ENCODE data around the gene TSHZ2. TPM values are rescaled to one million over a fixed set of nuclear protein-coding genes. Genes with fewer than 3 reads are reported as not detected.

The TSHZ2 gene
- total RNA-seq, 1 donor from 2014 or later, result 0.06 TPM

DNA sequence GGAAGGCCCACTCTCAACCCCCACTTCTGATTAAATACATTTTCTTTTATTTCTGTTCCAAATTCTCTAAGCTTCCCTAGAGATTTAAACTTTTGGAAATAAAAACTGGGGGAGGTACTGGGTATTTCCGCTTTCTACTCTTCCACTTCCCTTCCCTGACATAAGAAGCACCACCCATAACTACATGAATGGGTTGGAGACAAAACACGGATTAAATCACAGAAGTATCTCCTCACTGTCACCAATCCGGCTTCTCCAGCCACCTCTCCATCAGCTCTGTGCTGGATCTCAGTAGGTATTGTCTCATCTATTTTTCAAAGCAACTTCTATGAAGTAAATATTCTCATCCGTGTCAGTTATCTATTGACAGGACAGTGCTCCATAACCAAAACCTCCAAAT, 150.7 kb downstream of the TSHZ2 start:
- no peak for DNase-seq (ENCODE audit: low read depth)
- no peak for TF ChIP-seq CTCF (conservative IDR thresholded peaks at IDR 0.05; ENCODE audit: low read depth, low read length)
- H3K4me3 ChIP-seq (ENCODE audit: low read depth, low read length), result no peak overlapping the region

DNA sequence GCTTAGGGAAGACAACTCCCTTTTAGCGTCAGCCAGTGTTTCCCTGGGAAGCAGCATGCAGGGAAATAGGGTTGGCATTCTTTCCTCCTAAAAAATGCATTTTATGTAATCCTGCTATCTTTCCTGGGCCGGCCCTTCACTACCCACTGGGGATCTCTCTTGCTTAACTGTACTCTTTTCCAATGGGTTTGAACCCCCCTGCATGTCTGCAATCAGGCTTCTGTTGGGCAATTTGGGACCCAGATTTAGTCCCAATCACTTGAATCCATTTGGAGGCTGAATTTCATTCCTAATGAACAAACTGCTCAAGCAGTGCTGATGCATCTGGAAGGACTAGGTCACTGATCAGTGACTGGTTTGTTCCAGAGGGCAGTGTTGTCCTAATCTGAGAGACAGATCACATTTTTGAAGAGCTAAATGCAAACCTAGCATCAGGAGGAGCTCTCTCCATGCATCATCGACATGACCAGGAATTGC, 152.0 kb downstream of the TSHZ2 start:
- no peak for TF ChIP-seq CTCF (conservative IDR thresholded peaks at IDR 0.05; ENCODE audit: low read depth, low read length)
- H3K4me3 ChIP-seq (ENCODE audit: low read depth, low read length), result no peak overlapping the region
- no peak for DNase-seq (ENCODE audit: low read depth)

GRCh38 chr20:53124803-53125202, 152.6 kb downstream of the TSHZ2 start:
- no peak for DNase-seq (ENCODE audit: low read depth)
- no peak for TF ChIP-seq CTCF (conservative IDR thresholded peaks at IDR 0.05; ENCODE audit: low read depth, low read length)
- no peak overlapping the region for H3K4me3 ChIP-seq (ENCODE audit: low read depth, low read length)

- H3K4me3 ChIP-seq (ENCODE audit: low read depth, low read length), result no peak overlapping the region
- no peak for TF ChIP-seq CTCF (conservative IDR thresholded peaks at IDR 0.05; ENCODE audit: low read depth, low read length)
- no peak for DNase-seq (ENCODE audit: low read depth)
Measured at GRCh38 chr20:53126185-53126584, 154.0 kb downstream of the TSHZ2 start.

DNA sequence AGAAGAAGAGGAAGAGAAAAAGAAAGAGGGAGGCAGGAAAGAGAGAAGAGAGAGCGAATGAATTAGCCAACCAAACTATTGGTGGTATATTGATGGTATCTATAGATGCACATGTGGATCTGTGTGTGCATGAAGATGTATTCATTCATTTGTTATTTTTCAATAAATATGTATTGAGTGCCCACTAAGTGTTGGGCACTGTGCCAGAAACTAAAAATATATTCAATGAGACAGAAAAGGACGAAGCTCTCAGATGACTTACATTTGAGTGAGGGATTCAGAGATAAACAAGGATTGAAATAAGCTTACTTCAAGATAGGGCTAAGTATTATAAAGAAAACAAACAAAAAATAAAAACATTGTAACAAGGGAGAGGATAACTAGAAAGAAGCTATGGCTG, 154.9 kb downstream of the TSHZ2 start:
- no peak overlapping the region for H3K4me3 ChIP-seq (ENCODE audit: low read depth, low read length)
- no peak for TF ChIP-seq CTCF (conservative IDR thresholded peaks at IDR 0.05; ENCODE audit: low read depth, low read length)
- no peak for DNase-seq (ENCODE audit: low read depth)

DNA sequence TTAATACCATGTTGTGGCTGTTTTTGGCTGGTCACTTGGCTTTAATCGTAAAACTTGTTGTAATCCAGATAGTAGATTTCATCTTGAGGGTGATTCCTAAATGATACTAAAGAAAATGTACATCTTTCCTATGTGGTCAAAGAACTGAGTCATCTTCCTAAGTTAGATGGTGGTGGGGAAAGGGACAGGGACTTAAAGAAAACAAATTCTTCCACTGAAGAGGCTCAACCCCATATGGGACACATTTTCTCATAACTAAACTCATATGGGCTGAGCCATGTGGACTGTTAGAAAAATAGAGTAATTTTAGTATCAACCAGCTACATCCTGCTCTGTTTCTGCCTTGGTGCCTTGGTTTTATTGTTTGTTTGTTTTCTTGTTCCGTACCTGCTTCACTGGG, 155.8 kb downstream of the TSHZ2 start:
- DNase-seq (ENCODE audit: low read depth), result no peak
- no peak overlapping the region for H3K4me3 ChIP-seq (ENCODE audit: low read depth, low read length)
- TF ChIP-seq CTCF (conservative IDR thresholded peaks at IDR 0.05; ENCODE audit: low read depth, low read length), result no peak

- TF ChIP-seq CTCF (conservative IDR thresholded peaks at IDR 0.05; ENCODE audit: low read depth, low read length), result no peak
- no peak overlapping the region for H3K4me3 ChIP-seq (ENCODE audit: low read depth, low read length)
- DNase-seq (ENCODE audit: low read depth), result no peak
Measured at GRCh38 chr20:53129563-53129962, 157.4 kb downstream of the TSHZ2 start.
